ENCODE measurements around the gene DUSP22.

Gene DUSP22

DNA sequence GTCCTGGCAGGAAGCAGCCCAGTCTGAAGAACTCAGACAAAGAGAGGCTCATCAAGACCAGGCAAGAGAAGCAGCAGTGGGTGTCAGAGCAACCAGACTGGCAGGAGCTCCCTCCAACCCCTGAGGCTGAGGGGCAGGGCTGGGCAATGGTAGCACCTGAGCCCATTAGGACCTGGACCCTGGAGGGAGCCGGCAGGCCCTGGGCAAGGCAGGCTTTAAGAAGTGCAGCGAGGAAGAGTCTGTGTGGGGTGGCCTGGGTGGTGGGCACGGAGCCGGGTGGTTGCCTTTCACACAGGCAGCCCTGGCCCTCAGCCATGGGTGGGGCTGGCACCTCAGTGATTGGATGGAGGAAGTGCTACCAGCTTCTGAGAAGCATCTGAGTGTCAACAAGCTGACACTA is 66.1 kb downstream of the DUSP22 start:
- no peak overlapping the region for H3K4me3 ChIP-seq (ENCODE audit: low read depth, low read length)
- in situ Hi-C loops (cut with HindIII; ENCODE audit: low sequenced_read_pairs), result no loop called here
- no peak for DNase-seq (ENCODE audit: low read depth)
- TF ChIP-seq, protein P1, sequence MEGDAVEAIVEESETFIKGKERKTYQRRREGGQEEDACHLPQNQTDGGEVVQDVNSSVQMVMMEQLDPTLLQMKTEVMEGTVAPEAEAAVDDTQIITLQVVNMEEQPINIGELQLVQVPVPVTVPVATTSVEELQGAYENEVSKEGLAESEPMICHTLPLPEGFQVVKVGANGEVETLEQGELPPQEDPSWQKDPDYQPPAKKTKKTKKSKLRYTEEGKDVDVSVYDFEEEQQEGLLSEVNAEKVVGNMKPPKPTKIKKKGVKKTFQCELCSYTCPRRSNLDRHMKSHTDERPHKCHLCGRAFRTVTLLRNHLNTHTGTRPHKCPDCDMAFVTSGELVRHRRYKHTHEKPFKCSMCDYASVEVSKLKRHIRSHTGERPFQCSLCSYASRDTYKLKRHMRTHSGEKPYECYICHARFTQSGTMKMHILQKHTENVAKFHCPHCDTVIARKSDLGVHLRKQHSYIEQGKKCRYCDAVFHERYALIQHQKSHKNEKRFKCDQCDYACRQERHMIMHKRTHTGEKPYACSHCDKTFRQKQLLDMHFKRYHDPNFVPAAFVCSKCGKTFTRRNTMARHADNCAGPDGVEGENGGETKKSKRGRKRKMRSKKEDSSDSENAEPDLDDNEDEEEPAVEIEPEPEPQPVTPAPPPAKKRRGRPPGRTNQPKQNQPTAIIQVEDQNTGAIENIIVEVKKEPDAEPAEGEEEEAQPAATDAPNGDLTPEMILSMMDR (IDR thresholded peaks at IDR 0.05; ENCODE audit: low read depth, low read length, missing control alignments), result no peak

DNA sequence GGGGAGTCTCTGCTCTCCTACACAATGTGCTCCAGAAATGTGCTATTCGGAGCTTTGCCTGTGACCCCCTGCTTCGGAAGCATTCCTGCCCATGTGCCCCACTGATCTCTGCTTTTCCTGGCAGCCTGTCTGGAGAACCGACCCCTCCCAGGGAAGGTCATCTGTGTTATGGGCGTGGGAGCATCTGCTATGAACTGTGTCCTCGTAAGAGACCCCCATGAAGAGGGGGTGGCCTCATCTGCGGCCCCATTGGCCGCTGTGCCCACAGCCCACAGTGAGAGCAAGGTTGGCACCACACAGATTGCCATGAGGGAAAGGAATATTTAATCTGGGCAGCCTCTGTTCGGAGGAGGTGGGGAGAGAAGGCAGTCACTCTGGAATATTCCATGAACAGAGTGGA is 66.6 kb downstream of the DUSP22 start:
- TF ChIP-seq, protein P1 (IDR thresholded peaks at IDR 0.05; ENCODE audit: low read depth, low read length, missing control alignments), result no peak
- in situ Hi-C loops (cut with HindIII; ENCODE audit: low sequenced_read_pairs), result no loop called here
- DNase-seq (ENCODE audit: low read depth), result no peak
- no peak overlapping the region for H3K4me3 ChIP-seq (ENCODE audit: low read depth, low read length)

DNA sequence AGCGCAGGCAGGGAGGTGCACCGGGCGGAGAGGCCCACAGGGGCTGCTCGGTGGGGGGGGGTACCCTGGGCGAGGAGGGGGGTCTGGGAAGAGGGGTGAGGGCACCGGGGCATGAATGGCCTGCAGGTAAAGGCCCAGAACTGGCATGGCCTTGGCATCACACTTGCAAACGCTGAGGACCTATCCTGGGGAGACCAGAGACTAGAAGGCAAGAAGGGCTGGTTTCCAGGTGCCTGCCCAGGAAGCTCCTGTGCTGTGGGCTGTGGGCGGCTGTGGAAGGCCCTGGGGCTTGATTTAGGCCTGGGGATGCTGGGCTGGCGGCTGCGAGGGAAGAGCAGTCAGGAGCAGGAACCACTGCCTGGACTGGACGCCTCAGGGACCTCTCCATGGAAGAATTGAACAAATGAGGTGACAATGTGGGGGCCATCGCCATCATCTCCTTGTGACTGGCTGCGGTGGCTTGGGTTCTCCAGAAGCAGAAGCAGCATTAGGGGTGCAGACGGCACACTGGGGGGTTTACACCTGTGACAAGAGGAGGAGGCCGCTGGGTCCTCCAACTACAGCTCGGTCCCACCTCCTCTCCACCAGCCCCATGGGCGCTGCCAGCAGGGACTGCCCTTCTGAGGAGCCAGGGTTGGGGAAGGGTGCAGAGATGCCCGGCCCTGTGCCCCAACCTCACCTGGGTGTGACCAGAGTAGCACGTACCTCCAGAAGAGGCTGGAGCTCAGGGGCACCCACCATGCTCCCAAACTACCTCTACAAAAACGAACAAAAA is 67.2 kb downstream of the DUSP22 start:
- DNase-seq (ENCODE audit: low read depth), result no peak
- in situ Hi-C loops (cut with HindIII; ENCODE audit: low sequenced_read_pairs), result no loop called here
- no peak overlapping the region for H3K4me3 ChIP-seq (ENCODE audit: low read depth, low read length)
- TF ChIP-seq, protein P1 (IDR thresholded peaks at IDR 0.05; ENCODE audit: low read depth, low read length, missing control alignments), result no peak

DNA sequence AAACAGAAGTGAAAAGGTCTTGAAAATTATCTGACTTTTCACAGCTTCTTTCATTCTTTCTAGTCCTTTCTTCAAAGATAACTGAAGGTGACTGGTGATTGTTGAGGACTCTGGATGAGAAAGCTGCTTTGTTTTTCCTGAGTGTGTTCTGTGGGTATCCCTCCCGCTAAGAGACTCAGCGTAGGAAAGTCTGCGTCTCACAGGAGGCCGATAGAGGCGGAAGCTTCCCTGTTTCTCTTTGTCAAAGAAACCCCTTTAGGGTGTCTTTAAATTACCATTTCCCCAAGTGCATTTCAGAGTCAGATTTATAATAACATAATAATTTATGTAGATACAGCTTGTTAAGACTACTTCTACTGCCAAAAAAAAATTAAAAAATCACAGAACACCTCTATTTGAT is 68.1 kb downstream of the DUSP22 start:
- in situ Hi-C loops (cut with HindIII; ENCODE audit: low sequenced_read_pairs), result no loop called here
- TF ChIP-seq, protein P1 (IDR thresholded peaks at IDR 0.05; ENCODE audit: low read depth, low read length, missing control alignments), result no peak
- no peak overlapping the region for H3K4me3 ChIP-seq (ENCODE audit: low read depth, low read length)
- DNase-seq (ENCODE audit: low read depth), result no peak

DNA sequence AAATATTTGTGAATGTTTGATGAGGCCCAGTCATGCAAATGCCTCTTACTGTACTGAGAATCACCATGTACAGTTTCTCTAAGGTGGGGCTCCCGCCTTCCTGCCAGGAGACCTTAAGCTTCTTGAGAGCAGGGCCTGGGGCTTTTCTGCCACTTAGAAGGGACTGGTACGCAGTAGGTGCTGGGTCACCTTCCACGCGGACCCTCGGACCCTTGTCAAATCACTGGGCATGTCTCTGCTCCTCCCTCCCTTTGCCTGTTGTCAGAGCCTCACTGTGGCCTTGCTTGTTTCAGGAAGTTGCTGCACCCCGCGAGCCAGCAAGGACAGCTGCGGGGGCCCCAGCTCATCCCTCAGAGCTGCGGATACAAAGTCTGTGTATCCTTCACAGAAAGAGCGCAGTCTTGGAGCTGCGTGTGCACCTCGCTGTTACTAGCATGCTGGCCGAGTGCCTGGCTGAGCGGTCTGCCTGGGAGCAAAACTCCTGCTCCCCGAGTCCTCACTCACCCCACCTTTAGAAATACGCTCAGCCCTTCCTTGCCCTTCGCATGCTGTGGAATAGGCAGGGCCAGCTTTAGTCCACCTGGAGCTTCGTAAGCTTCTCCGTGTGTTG is 68.6 kb downstream of the DUSP22 start:
- no peak for DNase-seq (ENCODE audit: low read depth)
- TF ChIP-seq, protein P1 (IDR thresholded peaks at IDR 0.05; ENCODE audit: low read depth, low read length, missing control alignments), result no peak
- in situ Hi-C loops (cut with HindIII; ENCODE audit: low sequenced_read_pairs), result no loop called here
- H3K4me3 ChIP-seq (ENCODE audit: low read depth, low read length), result no peak overlapping the region

DNA sequence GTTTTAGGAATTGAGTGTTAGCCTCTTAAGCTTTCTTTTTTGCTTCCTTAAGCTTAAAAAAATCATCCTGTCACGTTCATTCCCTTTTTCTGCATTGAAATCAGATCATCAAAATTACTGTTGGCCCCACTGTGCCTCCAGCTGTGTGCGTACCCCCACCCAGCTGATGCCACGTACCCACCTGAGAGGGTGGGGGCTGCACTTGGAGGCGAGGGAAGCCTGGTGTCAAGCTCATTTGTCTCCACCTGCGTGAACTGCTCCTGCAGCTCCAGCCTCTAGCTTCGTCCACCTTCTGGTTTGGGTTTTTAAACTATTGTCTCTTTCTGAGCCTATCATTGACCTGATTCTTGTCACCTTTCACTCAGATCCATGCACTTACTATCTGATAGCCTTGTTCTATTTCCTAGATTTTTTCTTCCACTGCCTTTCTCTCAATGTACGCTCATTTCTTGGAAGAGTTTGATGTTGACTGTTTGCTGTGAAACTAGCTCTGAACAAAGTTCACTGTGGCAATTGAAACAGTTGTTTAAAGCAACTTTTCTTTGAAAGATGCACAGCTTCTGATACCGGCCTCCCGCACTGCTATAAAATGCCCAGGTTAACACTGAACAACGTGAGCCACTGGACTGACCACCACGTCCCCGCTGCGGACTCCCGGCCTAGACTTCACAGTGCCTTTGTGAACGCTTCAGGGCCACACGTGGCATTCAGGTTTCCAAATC is 69.3 kb downstream of the DUSP22 start:
- TF ChIP-seq, protein P1 (IDR thresholded peaks at IDR 0.05; ENCODE audit: low read depth, low read length, missing control alignments), result no peak

More for the DNA sequence above, 69.3 kb downstream of the DUSP22 start:
- no peak overlapping the region for H3K4me3 ChIP-seq (ENCODE audit: low read depth, low read length)
- in situ Hi-C loops (cut with HindIII; ENCODE audit: low sequenced_read_pairs), result no loop called here
- DNase-seq (ENCODE audit: low read depth), result no peak
